ENCODE data around the gene CLEC4M.
"Not testable (repeated sequence)": the region's sequence is repeated elsewhere in the genome, so short reads cannot be mapped to it uniquely, and the experiment has no call there.

- TF ChIP-seq YY1 (IDR thresholded peaks at IDR 0.05; ENCODE audit: insufficient read depth, insufficient read length); ZNF274 (IDR thresholded peaks at IDR 0.05; ENCODE audit: low read depth, low read length): not testable (repeated sequence)
These were observed 2.0 kb downstream of the CLEC4M start for GRCh38 chr19:7765043-7765442.

Measured in NT2/D1 (cell line).